ENCODE data around the gene ABHD17B.

DNA sequence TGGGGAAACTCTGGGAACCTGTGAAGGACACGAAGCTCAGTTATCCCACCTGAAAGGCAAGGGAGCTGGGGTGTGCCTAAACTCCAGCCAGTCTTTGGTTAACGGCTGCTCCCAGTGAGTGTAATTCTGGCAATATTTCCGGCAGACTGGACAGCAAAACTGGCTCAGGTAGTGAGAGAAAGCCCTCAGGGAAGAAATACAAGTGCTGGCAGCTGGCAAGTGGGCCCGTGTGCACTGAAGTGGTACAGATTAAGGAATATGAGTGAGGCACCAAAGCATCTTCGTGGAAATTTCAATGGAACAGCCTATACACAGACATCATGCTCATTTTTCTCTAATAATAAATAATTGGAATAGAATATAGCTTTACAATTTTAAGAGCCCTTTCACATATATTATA lies 56.2 kb downstream of the ABHD17B start:
- TF ChIP-seq CTCF (IDR thresholded peaks at IDR 0.05) (no peak), POLR2A (IDR thresholded peaks at IDR 0.05) (no peak)

All from right lobe of liver (tissue), 4 donors.